Endodermal cell (in vitro differentiated cells): ENCODE data around the gene MBD3L2. TPM values are rescaled to one million over a fixed set of nuclear protein-coding genes. Genes with fewer than 3 reads are reported as not detected.

Experiments
- DNase-seq: peaks from one replicate; pipeline ENCODE4 v3.0.0-alpha.2; 2017
- H3K27ac ChIP-seq: 2 replicates; pipeline ENCODE4 v1.5.1; 2013; ENCODE audit warnings: mild to moderate bottlenecking, low read depth, low read length, moderate library complexity
- H3K27me3 ChIP-seq: 2 replicates; pipeline ENCODE4 v1.6.1; 2013; ENCODE audit warnings: mild to moderate bottlenecking, low read length, moderate library complexity; ENCODE audit not compliant: insufficient read depth, control insufficient read depth, poor library complexity, severe bottlenecking
- H3K36me3 ChIP-seq: 2 replicates; pipeline ENCODE4 v1.7.0; 2013; ENCODE audit warnings: mild to moderate bottlenecking, low read length, moderate library complexity; ENCODE audit not compliant: control insufficient read depth, insufficient read depth
- H3K4me1 ChIP-seq: one replicate; pipeline ENCODE4 v1.7.0; 2013; ENCODE audit warnings: low read length; ENCODE audit not compliant: control insufficient read depth, insufficient read depth
- H3K4me3 ChIP-seq: 2 replicates; pipeline ENCODE4 v1.5.1; 2013; ENCODE audit warnings: mild to moderate bottlenecking, low read length, moderate library complexity
- H3K9ac ChIP-seq: 2 replicates; pipeline ENCODE4 v1.6.1; 2013; ENCODE audit warnings: mild to moderate bottlenecking, low read length, moderate library complexity; ENCODE audit not compliant: poor library complexity, severe bottlenecking; ENCODE audit errors: extremely low read depth
- H3K9me3 ChIP-seq: 2 replicates; pipeline ENCODE4 v1.6.1; 2013; ENCODE audit warnings: mild to moderate bottlenecking, low read length, moderate library complexity; ENCODE audit not compliant: control insufficient read depth
- H3K27ac Mint-ChIP-seq: 2 replicates; pipeline ENCODE4 v1.8.0; 2020; ENCODE audit warnings: mixed read lengths
- H3K27me3 Mint-ChIP-seq: 2 replicates; pipeline ENCODE4 v1.8.0; 2021; ENCODE audit warnings: mild to moderate bottlenecking, mixed read lengths; ENCODE audit not compliant: insufficient read depth
- H3K36me3 Mint-ChIP-seq: 2 replicates; pipeline ENCODE4 v1.8.0; 2020; ENCODE audit warnings: low read depth, mixed read lengths
- H3K4me1 Mint-ChIP-seq: 2 replicates; pipeline ENCODE4 v1.8.0; 2020; ENCODE audit warnings: mixed read lengths
- H3K4me3 Mint-ChIP-seq: 2 replicates; pipeline ENCODE4 v1.8.0; 2020; ENCODE audit warnings: mild to moderate bottlenecking, moderate library complexity, mixed read lengths
- H3K9me3 Mint-ChIP-seq: 2 replicates; pipeline ENCODE4 v1.8.0; 2020; ENCODE audit warnings: mild to moderate bottlenecking, mixed read lengths
- CTCF ChIP-seq: fragments of 200-600 bp; sonication (generic); conservative IDR thresholded peaks from 2 replicates; pipeline ENCODE4 v1.5.0; 2021; ENCODE audit warnings: antibody characterized with exemption, mild to moderate bottlenecking
- WGBS, 2 experiments: methylation state at CpG; one replicate each; pipeline versions ENCODE4 v1.1.5 to v1.1.7; 2013; ENCODE audit warnings: missing lambda C conversion rate in 2 of 2, mixed read lengths in 1 of 2; ENCODE audit not compliant: insufficient coverage in 1 of 2, insufficient read length in 1 of 2; 5-methylcytosine and 5-hydroxymethylcytosine counted together
- total RNA-seq, 2 donors: library from RNA; stranded (reverse); fragmentation: NEBNext Ultra II Directional in 1 of 2; extraction: Animal tissue kit (Norgen Biotek cat#: 25700) in 1 of 2; gene quantifications; 2 replicates in 1 of 2; 3 replicates in 1 of 2; pipeline ENCODE4 v1.2.1, GENCODE V29; 2021

The MBD3L2 gene
- total RNA-seq, 2 donors from 2014 or later, result not detected

DNA sequence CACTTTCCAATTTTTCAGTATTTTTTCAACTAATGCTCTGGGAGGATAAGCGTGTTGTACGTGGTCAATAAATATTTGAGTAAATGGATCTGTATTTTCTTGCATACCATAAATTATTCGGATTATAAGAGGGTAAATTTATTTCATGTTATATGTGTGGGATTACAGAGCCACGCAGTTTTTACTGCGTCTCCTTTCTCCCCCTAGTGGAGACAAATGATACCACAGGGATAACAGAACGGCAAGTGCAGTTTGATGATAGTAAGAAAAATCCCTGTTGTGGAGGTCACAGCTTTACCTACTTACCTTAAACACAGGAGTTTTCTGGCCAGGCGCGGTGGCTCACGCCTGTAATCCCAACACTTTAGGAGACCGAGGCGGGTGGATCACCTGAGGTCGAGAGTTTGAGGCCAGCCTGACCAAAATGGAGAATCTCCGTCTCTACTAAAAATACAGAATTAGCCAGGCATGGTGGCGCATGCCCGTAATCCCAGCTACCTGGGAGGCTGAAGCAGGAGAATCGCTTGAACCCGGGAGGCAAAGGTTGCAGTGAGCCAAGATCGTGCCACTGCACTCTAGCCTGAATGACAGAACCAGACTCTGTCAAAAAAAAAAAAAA is 44.7 kb upstream of the MBD3L2 start:
- H3K9me3 Mint-ChIP-seq, result peaks cover 85% of the 10 kb centered on the region
- H3K36me3 Mint-ChIP-seq, result no peaks in the 10 kb centered on the region
- DNase-seq, result peak; percentile 48
- no peak overlapping the region for H3K27ac ChIP-seq
- peaks cover 43% of the 10 kb centered on the region for H3K9me3 ChIP-seq
- WGBS, 2 experiments, result 84 to 90% methylated on average over 9 to 17 of the region's 18 CpGs
- H3K4me1 Mint-ChIP-seq, result no peaks in the 10 kb centered on the region
- no peaks in the 10 kb centered on the region for H3K27me3 ChIP-seq
- no peaks in the 10 kb centered on the region for H3K4me1 ChIP-seq
- H3K27me3 Mint-ChIP-seq, result no peaks in the 10 kb centered on the region
- no peak overlapping the region for H3K9ac ChIP-seq
- no peak overlapping the region for H3K4me3 Mint-ChIP-seq
- no peak overlapping the region for H3K4me3 ChIP-seq
- TF ChIP-seq CTCF, result peak; percentile 78
- H3K27ac Mint-ChIP-seq, result no peak overlapping the region
- no peaks in the 10 kb centered on the region for H3K36me3 ChIP-seq

DNA sequence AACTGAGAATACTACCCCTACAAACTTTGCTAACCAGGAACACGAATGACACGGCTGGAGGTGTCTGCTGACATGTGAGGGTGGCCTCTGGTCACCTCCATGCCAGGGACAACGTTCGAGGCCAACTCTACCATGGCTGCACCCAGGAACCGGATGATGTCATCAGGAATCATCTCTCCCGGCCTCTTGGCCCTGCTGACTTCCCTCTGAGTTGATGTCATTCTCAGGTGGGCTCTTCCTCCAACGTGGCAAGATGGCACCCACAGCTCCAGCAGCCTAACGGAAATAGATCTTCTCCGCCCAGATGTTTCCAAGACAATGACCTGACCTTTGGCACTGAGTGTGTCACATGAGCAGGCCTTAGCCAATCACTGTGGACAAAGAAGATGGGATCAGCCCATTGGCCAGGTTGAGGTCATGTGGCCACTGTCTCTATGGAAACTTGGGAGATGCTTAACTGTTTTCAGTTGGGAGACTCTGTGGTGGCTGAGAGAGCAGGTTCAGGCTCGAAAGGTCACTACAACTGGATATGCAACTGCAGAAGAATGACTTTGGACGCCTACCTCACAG is 42.9 kb upstream of the MBD3L2 start:
- Mint-ChIP-seq H3K9me3 (peaks cover 80% of the 10 kb centered on the region), H3K4me3 (no peak overlapping the region), H3K4me1 (no peaks in the 10 kb centered on the region), H3K27me3 (no peaks in the 10 kb centered on the region), H3K36me3 (no peaks in the 10 kb centered on the region), H3K27ac (no peak overlapping the region)
- Histone ChIP-seq H3K4me1 (no peaks in the 10 kb centered on the region), H3K9ac (no peak overlapping the region), H3K4me3 (no peak overlapping the region), H3K9me3 (peaks cover 31% of the 10 kb centered on the region), H3K27me3 (no peaks in the 10 kb centered on the region), H3K36me3 (no peaks in the 10 kb centered on the region), H3K27ac (no peak overlapping the region)
- DNase-seq, result no peak
- WGBS, 2 experiments, result 60 to 67% methylated on average over 11 of the region's 11 CpGs
- TF ChIP-seq CTCF, result no peak

- Mint-ChIP-seq H3K4me3 (no peak overlapping the region), H3K9me3 (peaks cover 84% of the 10 kb centered on the region), H3K36me3 (no peaks in the 10 kb centered on the region), H3K4me1 (no peaks in the 10 kb centered on the region), H3K27ac (no peak overlapping the region), H3K27me3 (peaks cover 2% of the 10 kb centered on the region)
- no peak overlapping the region for H3K9ac ChIP-seq
- no peak for TF ChIP-seq CTCF
- no peaks in the 10 kb centered on the region for H3K36me3 ChIP-seq
- no peak overlapping the region for H3K4me3 ChIP-seq
- 64 to 65% methylated on average over 2 to 4 of the region's 4 CpGs for WGBS, 2 experiments
- peaks cover 35% of the 10 kb centered on the region for H3K9me3 ChIP-seq
- no peaks in the 10 kb centered on the region for H3K27me3 ChIP-seq
- no peaks in the 10 kb centered on the region for H3K4me1 ChIP-seq
- no peak overlapping the region for H3K27ac ChIP-seq
- DNase-seq, result no peak
Observed at GRCh38 chr19:7007859-7008258, 41.3 kb upstream of the MBD3L2 start.
